GM10266 (cell line): Measurements from ENCODE around the gene SIAE.

Source experiments
- DNase-seq: peaks from one replicate; pipeline ENCODE4 v3.0.0; 2012; ENCODE audit errors: extremely low spot score
- CTCF ChIP-seq: IDR thresholded peaks from 2 replicates; pipeline ENCODE4 v1.5.1; 2012; ENCODE audit warnings: mild to moderate bottlenecking, low read depth; ENCODE audit not compliant: control insufficient read depth, insufficient read depth; ENCODE audit errors: missing control alignments

Gene SIAE

GRCh38 chr11:124627546-124627945 is 46.0 kb downstream of the SIAE start:
- no peak for TF ChIP-seq CTCF
- no peak for DNase-seq

DNA sequence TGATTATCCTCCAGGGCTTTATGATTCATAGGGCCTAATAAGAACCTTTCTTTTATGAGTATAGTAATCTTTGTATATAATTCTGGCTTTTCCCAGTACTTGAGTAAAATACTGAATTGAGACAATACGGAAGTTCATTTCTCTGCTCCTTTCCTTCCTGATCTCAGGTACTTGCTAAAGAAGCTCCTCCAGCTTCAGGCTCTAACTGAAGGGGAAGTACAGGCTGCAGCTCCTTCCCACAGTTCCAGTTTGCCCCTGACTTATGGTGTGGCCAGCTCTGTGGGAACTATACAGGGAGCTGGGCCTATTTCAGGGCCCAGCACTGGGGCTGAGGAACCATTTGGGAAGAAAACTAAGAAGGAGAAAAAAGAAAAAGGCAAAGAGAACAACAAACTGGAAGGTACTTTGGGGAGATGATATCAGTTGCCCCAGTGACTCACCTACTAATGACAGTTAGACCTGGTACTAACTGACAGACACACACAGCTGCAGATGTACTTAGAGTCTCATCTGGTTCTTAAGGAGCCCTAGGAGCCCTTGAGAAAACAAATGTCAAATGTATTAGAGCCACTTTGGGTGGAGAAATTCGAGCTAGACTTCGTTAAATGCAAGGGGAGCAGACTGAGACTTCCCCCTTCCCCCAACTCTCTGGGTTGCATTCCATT is 47.9 kb downstream of the SIAE start:
- TF ChIP-seq CTCF = no peak
- no peak for DNase-seq

DNA sequence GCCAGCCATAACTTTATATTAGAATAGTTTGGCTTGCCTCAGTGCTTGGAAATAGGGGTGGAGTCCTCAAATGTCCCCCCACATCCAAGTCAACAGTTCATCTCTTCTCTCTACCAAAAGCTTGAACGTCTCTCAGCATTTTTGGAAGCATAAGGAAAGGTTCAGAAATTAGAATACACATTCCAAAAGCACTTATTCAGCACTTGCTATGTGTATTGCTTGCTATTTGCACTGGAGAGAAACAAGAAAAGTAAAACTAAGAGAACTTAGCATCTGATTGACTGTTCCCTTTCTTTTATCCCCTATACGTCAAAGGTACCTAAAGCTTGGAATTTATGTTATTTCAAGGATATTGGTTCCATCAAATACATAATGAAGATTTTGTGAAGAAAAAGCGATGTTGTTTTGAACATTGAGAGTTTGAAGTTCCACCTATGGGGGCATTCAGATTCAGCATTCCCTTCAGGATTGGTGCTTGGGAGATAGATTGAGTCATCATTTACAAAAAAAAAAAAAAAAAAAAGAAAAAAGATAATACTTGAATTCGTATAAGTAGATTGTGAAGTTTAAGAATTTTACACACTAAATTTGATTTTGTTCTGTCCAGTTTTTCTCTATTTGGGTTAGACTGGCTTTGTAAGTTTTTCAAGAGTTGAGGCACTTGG is 49.5 kb downstream of the SIAE start:
- no peak for DNase-seq
- no peak for TF ChIP-seq CTCF

DNA sequence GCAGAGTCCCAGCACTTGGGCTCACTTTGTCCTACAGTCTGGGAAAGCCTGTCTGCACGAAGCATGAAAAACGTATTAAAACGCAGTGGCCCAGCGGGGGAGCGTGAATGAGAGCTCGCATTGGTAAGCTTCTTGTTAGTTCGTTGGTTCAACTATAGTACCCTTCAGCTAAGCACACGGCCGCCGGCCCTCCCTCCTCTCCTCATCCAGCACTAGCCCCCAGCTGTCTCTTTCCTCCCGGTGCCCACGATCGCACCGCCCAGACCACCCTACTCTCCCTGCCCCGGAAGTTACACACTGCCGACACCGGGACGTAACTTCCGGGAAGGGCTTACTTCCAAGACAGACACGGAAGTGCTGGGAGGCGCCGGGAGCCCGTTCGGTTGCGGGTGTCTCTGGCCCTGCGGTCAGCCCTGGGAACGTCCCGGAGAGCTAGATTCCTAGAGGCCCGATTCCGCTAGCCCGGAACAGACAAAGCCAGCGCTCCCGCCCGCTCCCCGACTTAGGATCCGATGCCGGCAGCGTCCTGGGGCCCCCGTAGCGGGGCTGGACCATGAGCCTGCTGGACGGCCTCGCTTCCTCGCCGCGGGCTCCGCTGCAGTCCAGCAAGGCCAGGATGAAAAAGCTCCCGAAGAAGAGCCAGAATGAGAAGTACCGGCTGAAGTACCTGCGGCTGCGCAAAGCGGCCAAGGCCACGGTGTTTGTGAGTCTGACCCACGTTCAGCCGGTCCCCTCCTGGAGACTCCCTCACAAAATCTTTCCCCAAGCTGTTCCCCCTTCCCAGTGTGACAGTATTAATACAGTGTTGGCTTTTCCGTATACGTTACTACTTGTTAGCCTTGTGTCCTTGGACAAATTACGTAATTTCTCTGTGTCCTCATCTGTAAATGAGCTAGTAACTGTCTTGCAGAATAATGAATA is 50.7 kb downstream of the SIAE start, which contains the start of gene TBRG1:
Gene TBRG1, plus strand, starts transcription at position 334 of the 921 bp plus-strand sequence. Its CDS starts 220 bp downstream, at position 554.
- TF ChIP-seq CTCF = no peak
- DNase-seq = peak; percentile 84

GRCh38 chr11:124618863-124619262 is 54.7 kb downstream of the SIAE start:
- no peak for TF ChIP-seq CTCF
- DNase-seq = no peak

- no peak for TF ChIP-seq CTCF
- no peak for DNase-seq
Measured at GRCh38 chr11:124612567-124613246, 60.8 kb downstream of the SIAE start.
